Neural crest cell (in vitro differentiated cells): ENCODE measurements around the gene MTG1. TPM values are rescaled to one million over a fixed set of nuclear protein-coding genes. Genes with fewer than 3 reads are reported as not detected.
A peak's percentile ranks its signal among the peaks of the same experiment; 100 is the strongest.

ENCODE experiments used
- DNase-seq: peaks from one replicate; pipeline ENCODE4 v3.0.0; 2021; ENCODE audit warnings: low read depth, mixed read lengths, low spot score
- H3K27ac Mint-ChIP-seq: one replicate; pipeline ENCODE4 v1.8.0; 2021; ENCODE audit warnings: mild to moderate bottlenecking, mixed read lengths; ENCODE audit not compliant: unreplicated experiment
- H3K27me3 Mint-ChIP-seq: 2 replicates; pipeline ENCODE4 v1.8.0; 2021; ENCODE audit warnings: low read depth, mild to moderate bottlenecking, mixed read lengths
- H3K36me3 Mint-ChIP-seq: 2 replicates; pipeline ENCODE4 v1.8.0; 2021; ENCODE audit warnings: low read depth, mild to moderate bottlenecking, mixed read lengths
- H3K4me1 Mint-ChIP-seq: 2 replicates; pipeline ENCODE4 v1.8.0; 2021; ENCODE audit warnings: mixed read lengths
- H3K4me3 Mint-ChIP-seq: one replicate; pipeline ENCODE4 v1.8.0; 2021; ENCODE audit warnings: mild to moderate bottlenecking, mixed read lengths
- H3K9me3 Mint-ChIP-seq: 2 replicates; pipeline ENCODE4 v1.8.0; 2021; ENCODE audit warnings: mixed read lengths
- CTCF ChIP-seq: fragments of 200-600 bp; sonication (generic); conservative IDR thresholded peaks from 2 replicates; pipeline ENCODE4 v1.5.0; 2021; ENCODE audit warnings: antibody characterized with exemption, mild to moderate bottlenecking
- total RNA-seq: library from RNA; stranded (reverse); gene quantifications from 2 replicates; pipeline ENCODE4 v1.2.1, GENCODE V29; 2021

The MTG1 gene
- total RNA-seq, 1 donor from 2014 or later, result 104 TPM

DNA sequence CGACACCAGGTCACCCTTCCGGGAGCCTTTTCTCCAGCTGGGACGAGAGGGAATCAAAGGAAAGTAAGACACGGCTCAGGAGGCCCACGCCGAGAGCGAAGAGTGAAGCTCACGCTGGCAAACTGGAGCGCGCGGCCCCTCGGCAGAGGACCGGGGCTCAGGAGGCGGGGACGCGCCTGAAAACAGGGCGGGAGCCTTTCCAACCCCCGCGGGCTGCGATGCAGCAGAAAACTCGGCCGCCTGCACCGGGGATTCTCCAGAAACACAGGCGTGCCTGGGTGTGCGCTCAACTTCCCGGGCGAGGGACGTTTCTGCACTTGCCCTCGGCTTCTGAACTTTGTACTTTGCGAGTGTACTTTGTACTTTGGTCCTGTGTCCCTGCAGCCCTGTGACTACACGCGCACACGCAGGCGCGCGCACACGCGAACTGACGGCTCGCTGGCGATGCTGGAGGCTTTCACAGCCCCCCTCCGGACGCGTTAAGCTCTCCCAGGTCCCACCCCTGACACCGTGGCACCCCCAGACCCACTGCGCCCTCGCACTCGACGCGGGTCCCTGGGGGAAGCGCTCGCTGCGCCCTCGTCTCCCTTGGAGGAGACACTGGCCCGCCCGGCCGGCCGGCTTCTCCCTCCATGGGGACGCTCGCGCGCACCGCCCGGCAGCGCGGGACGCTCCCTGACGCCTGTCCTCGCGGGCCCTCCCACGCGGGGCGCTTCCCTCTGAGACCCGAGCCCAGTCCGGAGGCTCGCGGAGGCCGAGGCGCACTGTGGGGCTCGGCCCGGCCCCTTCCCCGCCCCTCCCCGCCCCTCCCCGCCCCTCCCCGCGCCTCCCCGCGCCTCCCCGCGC is 15.5 kb upstream of the MTG1 start:
- peaks cover 4% of the 10 kb centered on the region for H3K27me3 Mint-ChIP-seq
- H3K4me1 Mint-ChIP-seq, result peaks cover 27% of the 10 kb centered on the region
- DNase-seq, result peak; percentile 53
- no peak overlapping the region for H3K27ac Mint-ChIP-seq
- TF ChIP-seq CTCF, result no peak
- H3K9me3 Mint-ChIP-seq, result no peaks in the 10 kb centered on the region
- H3K4me3 Mint-ChIP-seq, result peak overlapping the region; percentile 85
- H3K36me3 Mint-ChIP-seq, result no peaks in the 10 kb centered on the region

DNA sequence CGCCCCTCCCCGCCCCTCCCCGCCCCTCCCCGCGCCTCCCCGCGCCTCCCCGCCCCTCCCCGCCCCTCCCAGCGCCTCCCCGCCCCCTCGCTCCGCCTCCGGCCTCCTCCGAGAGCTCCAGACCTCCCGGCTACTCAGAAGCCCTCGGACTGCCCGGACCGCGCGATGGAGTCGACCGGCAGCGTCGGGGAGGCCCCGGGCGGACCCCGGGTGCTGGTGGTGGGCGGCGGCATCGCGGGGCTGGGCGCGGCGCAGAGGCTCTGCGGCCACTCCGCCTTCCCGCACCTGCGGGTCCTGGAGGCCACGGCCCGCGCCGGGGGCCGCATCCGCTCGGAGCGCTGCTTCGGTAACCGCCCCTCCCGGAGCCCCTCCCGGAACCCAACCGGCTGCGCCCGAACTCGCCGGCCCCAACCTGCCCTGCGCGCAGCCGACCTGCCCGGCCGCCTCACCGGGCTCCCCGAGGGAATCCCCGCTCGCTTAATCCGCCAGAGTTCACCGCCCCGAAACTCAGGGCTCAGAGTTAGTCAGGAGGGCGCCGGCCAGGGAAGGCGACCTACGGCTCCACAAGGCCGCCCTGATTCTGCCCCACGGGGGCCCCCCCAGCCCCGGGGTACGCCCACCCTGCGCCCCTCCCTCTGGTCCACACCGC is 14.7 kb upstream of the MTG1 start, which contains the start of gene PAOX:
TSS of gene PAOX (plus strand) at position 111 of the 649 bp plus-strand sequence. CDS start at position 166, 55 bp downstream.
- no peak for TF ChIP-seq CTCF
- Mint-ChIP-seq H3K4me3 (peak within 1 kb of the TSS; percentile 85), H3K9me3 (no peaks in the 10 kb centered on the region), H3K36me3 (no peaks in the 10 kb centered on the region), H3K27me3 (peaks cover 4% of the 10 kb centered on the region), H3K4me1 (peaks cover 22% of the 10 kb centered on the region), H3K27ac (no peak within 1 kb of the TSS)
- peak; percentile 55 for DNase-seq

DNA sequence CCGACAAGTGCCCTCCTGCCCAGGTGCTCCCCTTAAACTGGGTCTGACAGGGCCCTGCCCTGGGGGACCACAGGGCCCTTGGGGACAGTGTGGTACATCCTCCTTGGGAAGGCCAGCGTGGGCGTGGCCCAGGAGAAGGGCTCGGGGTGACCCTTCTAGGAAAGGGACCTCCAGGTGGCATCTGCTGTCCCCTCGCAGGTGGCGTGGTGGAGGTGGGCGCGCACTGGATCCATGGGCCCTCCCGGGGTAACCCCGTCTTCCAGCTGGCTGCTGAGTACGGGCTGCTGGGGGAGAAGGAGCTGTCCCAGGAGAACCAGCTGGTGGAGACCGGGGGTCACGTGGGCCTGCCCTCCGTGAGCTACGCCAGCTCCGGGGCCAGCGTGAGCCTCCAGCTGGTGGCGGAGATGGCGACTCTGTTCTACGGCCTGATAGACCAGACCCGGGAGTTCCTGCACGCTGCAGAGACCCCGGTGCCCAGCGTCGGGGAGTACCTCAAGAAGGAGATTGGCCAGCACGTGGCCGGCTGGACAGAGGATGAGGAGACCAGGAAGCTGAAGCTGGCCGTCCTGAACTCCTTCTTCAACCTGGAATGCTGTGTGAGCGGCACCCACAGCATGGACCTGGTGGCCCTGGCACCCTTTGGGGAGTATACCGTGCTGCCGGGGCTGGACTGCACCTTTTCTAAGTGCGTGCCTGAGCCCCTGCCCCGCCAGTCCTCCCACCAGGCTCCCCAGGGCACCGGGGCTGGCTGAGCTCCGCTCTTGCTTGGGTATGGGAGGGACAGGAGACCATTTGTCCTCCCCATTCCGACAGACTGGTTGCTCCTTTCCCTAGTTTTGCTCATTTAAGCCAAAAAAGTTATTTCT is 13.9 kb upstream of the MTG1 start:
- peak overlapping the region; percentile 36 for H3K4me3 Mint-ChIP-seq
- no peaks in the 10 kb centered on the region for H3K9me3 Mint-ChIP-seq
- peaks cover 15% of the 10 kb centered on the region for H3K4me1 Mint-ChIP-seq
- peaks cover 4% of the 10 kb centered on the region for H3K27me3 Mint-ChIP-seq
- TF ChIP-seq CTCF, result no peak
- DNase-seq, result no peak
- H3K27ac Mint-ChIP-seq, result no peak overlapping the region
- no peaks in the 10 kb centered on the region for H3K36me3 Mint-ChIP-seq

- no peak for DNase-seq
- Mint-ChIP-seq H3K9me3 (no peaks in the 10 kb centered on the region), H3K4me1 (peaks cover 6% of the 10 kb centered on the region), H3K27ac (no peak overlapping the region), H3K36me3 (no peaks in the 10 kb centered on the region), H3K27me3 (peaks cover 4% of the 10 kb centered on the region), H3K4me3 (peak overlapping the region; percentile 36)
- no peak for TF ChIP-seq CTCF
Observed at GRCh38 chr10:133381036-133381435, 12.9 kb upstream of the MTG1 start.

DNA sequence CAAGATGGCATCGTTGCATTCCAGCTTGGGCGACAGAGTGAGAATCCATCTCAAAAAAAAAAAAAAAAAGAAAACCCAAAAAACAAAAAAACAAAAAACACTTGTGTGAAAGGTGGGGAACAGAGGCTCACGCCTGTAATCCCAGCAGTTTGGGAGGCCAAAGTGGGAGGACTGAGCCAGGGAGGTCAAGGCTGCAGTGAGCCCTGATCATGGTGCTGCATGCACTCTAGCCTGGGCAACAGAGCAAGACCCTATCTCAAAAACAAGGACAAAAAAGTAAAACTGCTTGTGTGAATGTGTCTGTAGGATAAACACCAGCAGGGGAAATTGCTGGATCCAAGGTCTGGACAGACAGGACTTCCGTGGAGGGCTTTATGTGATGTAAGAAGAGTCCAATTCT is 10.4 kb upstream of the MTG1 start:
- no peaks in the 10 kb centered on the region for H3K27me3 Mint-ChIP-seq
- no peak overlapping the region for H3K27ac Mint-ChIP-seq
- H3K9me3 Mint-ChIP-seq, result no peaks in the 10 kb centered on the region
- no peak for TF ChIP-seq CTCF
- no peak for DNase-seq
- no peaks in the 10 kb centered on the region for H3K36me3 Mint-ChIP-seq
- H3K4me3 Mint-ChIP-seq, result no peak overlapping the region
- peaks cover 6% of the 10 kb centered on the region for H3K4me1 Mint-ChIP-seq
